OCI-LY1 (cell line): ENCODE measurements around the gene VWA8.

ENCODE experiments used
- H2AFZ ChIP-seq: fragments of 200-600 bp; sonication (generic), shearing (Covaris generic); 2 replicates; pipeline ENCODE4 v1.6.0; 2014; ENCODE audit warnings: antibody characterized with exemption, mild to moderate bottlenecking, low read length
- H3F3A ChIP-seq: fragments of 200-600 bp; sonication (generic), shearing (Covaris generic); 2 replicates; pipeline ENCODE4 v1.6.0; 2014; ENCODE audit warnings: mild to moderate bottlenecking, antibody characterized with exemption, low read length, moderate library complexity; ENCODE audit not compliant: insufficient read depth
- H3K27ac ChIP-seq: fragments of 200-600 bp; sonication (generic); 2 replicates; pipeline ENCODE4 v1.5.1; 2014; ENCODE audit warnings: low read length, mixed run types, mild to moderate bottlenecking, low read depth; ENCODE audit not compliant: poor library complexity, severe bottlenecking
- H3K27me3 ChIP-seq: fragments of 200-600 bp; sonication (generic); 2 replicates; pipeline ENCODE4 v1.6.0; 2014; ENCODE audit warnings: antibody characterized with exemption, mild to moderate bottlenecking, low read length, moderate library complexity; ENCODE audit not compliant: insufficient read depth
- H3K36me3 ChIP-seq: fragments of 200-600 bp; sonication (generic); 2 replicates; pipeline ENCODE4 v1.6.1; 2014; ENCODE audit warnings: mild to moderate bottlenecking, antibody characterized with exemption, low read length, moderate library complexity, mixed read lengths; ENCODE audit not compliant: insufficient read depth
- H3K4me1 ChIP-seq: fragments of 200-600 bp; sonication (generic); 2 replicates; pipeline ENCODE4 v1.5.1; 2014; ENCODE audit warnings: mild to moderate bottlenecking, low read length, moderate library complexity; ENCODE audit not compliant: insufficient read depth, severe bottlenecking
- H3K4me2 ChIP-seq: fragments of 200-600 bp; sonication (generic), shearing (Covaris generic); 2 replicates; pipeline ENCODE4 v1.6.1; 2014; ENCODE audit warnings: low read length
- H3K4me3 ChIP-seq: fragments of 200-600 bp; sonication (generic); 2 replicates; pipeline ENCODE4 v1.5.1; 2014; ENCODE audit warnings: low read length, low read depth, mild to moderate bottlenecking, mixed read lengths; ENCODE audit not compliant: poor library complexity, severe bottlenecking
- H3K79me2 ChIP-seq: fragments of 200-600 bp; shearing (Covaris generic); 2 replicates; pipeline ENCODE4 v1.6.1; 2016; ENCODE audit warnings: mixed run types, low read length, mixed read lengths; ENCODE audit not compliant: insufficient read depth
- H3K9ac ChIP-seq: fragments of 200-600 bp; sonication (generic), shearing (Covaris generic); 2 replicates; pipeline ENCODE4 v1.6.1; 2014; ENCODE audit warnings: mild to moderate bottlenecking, low read length, mixed read lengths
- H3K9me2 ChIP-seq: fragments of 200-600 bp; sonication (generic), shearing (Covaris generic); 2 replicates; pipeline ENCODE4 v1.6.1; 2014; ENCODE audit warnings: low read depth, mild to moderate bottlenecking, low read length, mixed read lengths
- H3K9me3 ChIP-seq: fragments of 200-600 bp; shearing (Covaris generic); 2 replicates; pipeline ENCODE4 v1.6.1; 2014; ENCODE audit warnings: low read length, mixed read lengths
- H4K20me1 ChIP-seq: fragments of 200-600 bp; sonication (generic), shearing (Covaris generic); 2 replicates; pipeline ENCODE4 v1.6.0; 2016; ENCODE audit warnings: mild to moderate bottlenecking, low read length; ENCODE audit not compliant: insufficient read depth
- EZH2 ChIP-seq: fragments of 200-600 bp; sonication (generic), shearing (Covaris generic); IDR thresholded peaks from 2 replicates; pipeline ENCODE4 v1.8.0; 2017; ENCODE audit warnings: borderline replicate concordance, mixed run types, mild to moderate bottlenecking, antibody characterized with exemption, low read length, moderate library complexity, mixed read lengths
- TF ChIP-seq, protein P1 (sequence below): fragments of 200-600 bp; sonication (generic), shearing (Covaris generic); IDR thresholded peaks from 2 replicates; pipeline ENCODE4 v1.5.1; 2017; ENCODE audit warnings: mild to moderate bottlenecking, antibody characterized with exemption, low read length, moderate library complexity, mixed read lengths

Gene VWA8

DNA sequence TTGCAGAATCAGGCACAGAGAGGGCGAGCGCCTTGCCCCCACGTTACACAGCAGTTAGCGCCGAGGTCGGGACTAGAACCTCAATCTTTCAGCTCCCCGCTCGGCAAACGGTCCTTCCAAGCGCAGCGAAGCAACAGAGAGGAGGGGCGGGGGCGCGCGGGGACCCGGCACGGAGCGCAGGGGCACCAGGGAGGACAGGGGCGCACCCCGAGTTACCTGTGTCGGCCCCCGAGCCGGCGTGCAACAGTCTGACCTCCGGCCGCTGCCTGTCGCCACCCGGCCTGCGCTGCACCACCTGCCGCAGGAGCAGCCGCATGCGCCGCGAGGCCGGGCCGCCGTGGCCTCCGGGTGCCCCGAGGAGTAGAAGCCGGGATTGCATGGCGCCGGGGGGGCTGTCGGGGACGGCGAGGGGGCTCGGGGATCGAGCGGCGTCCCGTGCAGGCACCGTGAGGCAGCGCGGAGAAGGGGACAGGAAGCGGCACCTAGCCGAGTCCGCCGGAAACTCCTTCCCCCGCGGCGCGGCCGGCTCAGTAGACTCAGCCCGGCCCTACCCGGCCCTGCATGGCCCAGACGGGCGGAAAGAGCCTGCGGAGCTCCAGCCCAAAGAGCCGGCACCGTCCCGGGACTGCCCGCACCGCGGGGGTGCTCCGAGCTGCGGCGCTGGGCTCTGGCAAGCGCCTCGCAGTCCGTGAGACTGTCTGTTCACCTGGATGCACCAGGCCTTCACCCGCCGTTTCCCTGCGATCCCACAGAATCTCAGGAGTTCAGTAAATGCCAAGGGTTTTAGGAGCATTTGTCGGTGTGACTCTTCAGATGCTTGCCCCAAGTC, at the start of gene VWA8:
VWA8 (minus strand) TSS at position 473 of the 829 bp plus-strand sequence; CDS start at position 379, 94 bp downstream.
- H3K4me3 ChIP-seq, result peak within 1 kb of the TSS; percentile 78
- peaks cover 33% of the 10 kb centered on the region for H3K4me1 ChIP-seq
- H3K27me3 ChIP-seq, result no peaks in the 10 kb centered on the region
- no peaks in the 10 kb centered on the region for H4K20me1 ChIP-seq
- H3K27ac ChIP-seq, result peak within 1 kb of the TSS; percentile 14
- no peaks in the 10 kb centered on the region for H3K9me2 ChIP-seq
- H3K4me2 ChIP-seq, result peak within 1 kb of the TSS; percentile 93
- peaks cover 45% of the 10 kb centered on the region for H3K79me2 ChIP-seq
- peak within 1 kb of the TSS; percentile 88 for H3K9ac ChIP-seq
- H3K9me3 ChIP-seq, result no peaks in the 10 kb centered on the region
- TF ChIP-seq, protein P1, sequence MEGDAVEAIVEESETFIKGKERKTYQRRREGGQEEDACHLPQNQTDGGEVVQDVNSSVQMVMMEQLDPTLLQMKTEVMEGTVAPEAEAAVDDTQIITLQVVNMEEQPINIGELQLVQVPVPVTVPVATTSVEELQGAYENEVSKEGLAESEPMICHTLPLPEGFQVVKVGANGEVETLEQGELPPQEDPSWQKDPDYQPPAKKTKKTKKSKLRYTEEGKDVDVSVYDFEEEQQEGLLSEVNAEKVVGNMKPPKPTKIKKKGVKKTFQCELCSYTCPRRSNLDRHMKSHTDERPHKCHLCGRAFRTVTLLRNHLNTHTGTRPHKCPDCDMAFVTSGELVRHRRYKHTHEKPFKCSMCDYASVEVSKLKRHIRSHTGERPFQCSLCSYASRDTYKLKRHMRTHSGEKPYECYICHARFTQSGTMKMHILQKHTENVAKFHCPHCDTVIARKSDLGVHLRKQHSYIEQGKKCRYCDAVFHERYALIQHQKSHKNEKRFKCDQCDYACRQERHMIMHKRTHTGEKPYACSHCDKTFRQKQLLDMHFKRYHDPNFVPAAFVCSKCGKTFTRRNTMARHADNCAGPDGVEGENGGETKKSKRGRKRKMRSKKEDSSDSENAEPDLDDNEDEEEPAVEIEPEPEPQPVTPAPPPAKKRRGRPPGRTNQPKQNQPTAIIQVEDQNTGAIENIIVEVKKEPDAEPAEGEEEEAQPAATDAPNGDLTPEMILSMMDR, result no peak
- TF ChIP-seq EZH2, result no peak
- H3F3A ChIP-seq, result no peaks in the 10 kb centered on the region
- peak within 1 kb of the TSS; percentile 93 for H2AFZ ChIP-seq
- 0 out of 2 replicates have a peak, but pooled peaks cover 5% of the 10 kb centered on the region for H3K36me3 ChIP-seq

DNA sequence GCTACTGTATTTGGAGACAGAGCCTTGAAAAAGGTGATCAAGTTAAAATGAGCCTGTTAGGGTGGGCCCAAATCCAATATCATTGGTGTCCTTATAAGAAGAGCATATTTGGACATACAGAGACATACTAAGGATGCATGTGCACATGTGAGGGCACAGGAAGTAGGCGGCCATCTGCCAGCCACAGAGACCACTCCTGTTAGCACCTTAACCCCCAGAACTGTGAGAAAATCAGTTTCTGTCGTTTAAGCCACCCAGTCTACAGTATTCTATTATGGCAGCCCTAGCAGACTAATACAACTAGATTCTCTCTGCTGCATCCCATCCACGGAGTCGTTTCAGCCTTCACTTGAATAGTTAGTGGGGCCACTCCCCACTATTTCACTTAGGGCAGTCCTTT, 48.1 kb upstream of the VWA8 start:
- H3K27me3 ChIP-seq, result no peaks in the 10 kb centered on the region
- no peak for TF ChIP-seq EZH2
- TF ChIP-seq, protein P1, result no peak
- H3K27ac ChIP-seq, result no peak overlapping the region

DNA sequence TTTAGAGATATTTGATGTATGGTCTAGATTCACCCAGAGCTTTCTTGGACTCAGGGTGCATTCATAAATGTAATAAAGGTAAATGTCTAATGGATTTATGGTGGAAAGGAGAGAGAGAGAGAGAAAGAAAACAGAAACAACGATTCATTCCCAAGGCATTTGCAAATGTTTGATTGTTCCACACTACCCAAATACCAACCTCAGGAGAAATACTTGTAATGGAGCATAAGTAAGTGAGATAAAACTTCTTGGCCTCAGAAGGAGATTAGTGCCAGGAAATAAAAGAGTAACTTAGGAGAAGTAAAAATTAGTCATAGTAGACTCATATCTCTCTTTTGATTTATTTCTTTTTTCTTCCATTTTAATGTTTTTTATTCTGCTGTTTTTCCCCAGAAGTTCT, 46.9 kb upstream of the VWA8 start:
- Histone ChIP-seq H3K36me3 (no peaks in the 10 kb centered on the region), H3K27ac (no peak overlapping the region), H3K4me2 (no peak overlapping the region), H3K4me1 (no peaks in the 10 kb centered on the region), H3K79me2 (no peaks in the 10 kb centered on the region), H4K20me1 (no peaks in the 10 kb centered on the region), H3K27me3 (no peaks in the 10 kb centered on the region), H3K9me3 (no peaks in the 10 kb centered on the region), H3K4me3 (no peak overlapping the region), H3K9me2 (no peaks in the 10 kb centered on the region), H2AFZ (no peak overlapping the region), H3K9ac (no peak overlapping the region), H3F3A (no peaks in the 10 kb centered on the region)
- no peak for TF ChIP-seq EZH2
- TF ChIP-seq, protein P1, result no peak

More for the DNA sequence above, 48.1 kb upstream of the VWA8 start:
- H3F3A ChIP-seq, result no peaks in the 10 kb centered on the region
- H3K9me2 ChIP-seq, result no peaks in the 10 kb centered on the region
- H3K4me2 ChIP-seq, result no peak overlapping the region
- no peaks in the 10 kb centered on the region for H3K36me3 ChIP-seq
- no peak overlapping the region for H3K4me3 ChIP-seq
- H2AFZ ChIP-seq, result no peak overlapping the region
- H3K79me2 ChIP-seq, result no peaks in the 10 kb centered on the region
- H3K9ac ChIP-seq, result no peak overlapping the region
- H4K20me1 ChIP-seq, result no peaks in the 10 kb centered on the region
- no peaks in the 10 kb centered on the region for H3K9me3 ChIP-seq
- no peaks in the 10 kb centered on the region for H3K4me1 ChIP-seq
